Stimulated activated CD4-positive, alpha-beta T cell treated with anti-CD3 and anti-CD28 coated beads, Interleukin-4, amount 100 ng/mL, for 24 hours (primary cell): Measurements from ENCODE around the gene SHTN1.

ENCODE experiments used
- DNase-seq: peaks from one replicate; pipeline ENCODE4 v3.0.0-alpha.2; 2020

SHTN1 gene

GRCh38 chr10:116912162-116912561, 92.8 kb downstream of the SHTN1 start:
- DNase-seq, result no peak

- no peak for DNase-seq
Observed at GRCh38 chr10:116910910-116911309, 94.1 kb downstream of the SHTN1 start.

GRCh38 chr10:116909307-116909706, 95.7 kb downstream of the SHTN1 start:
- DNase-seq, result no peak

DNA sequence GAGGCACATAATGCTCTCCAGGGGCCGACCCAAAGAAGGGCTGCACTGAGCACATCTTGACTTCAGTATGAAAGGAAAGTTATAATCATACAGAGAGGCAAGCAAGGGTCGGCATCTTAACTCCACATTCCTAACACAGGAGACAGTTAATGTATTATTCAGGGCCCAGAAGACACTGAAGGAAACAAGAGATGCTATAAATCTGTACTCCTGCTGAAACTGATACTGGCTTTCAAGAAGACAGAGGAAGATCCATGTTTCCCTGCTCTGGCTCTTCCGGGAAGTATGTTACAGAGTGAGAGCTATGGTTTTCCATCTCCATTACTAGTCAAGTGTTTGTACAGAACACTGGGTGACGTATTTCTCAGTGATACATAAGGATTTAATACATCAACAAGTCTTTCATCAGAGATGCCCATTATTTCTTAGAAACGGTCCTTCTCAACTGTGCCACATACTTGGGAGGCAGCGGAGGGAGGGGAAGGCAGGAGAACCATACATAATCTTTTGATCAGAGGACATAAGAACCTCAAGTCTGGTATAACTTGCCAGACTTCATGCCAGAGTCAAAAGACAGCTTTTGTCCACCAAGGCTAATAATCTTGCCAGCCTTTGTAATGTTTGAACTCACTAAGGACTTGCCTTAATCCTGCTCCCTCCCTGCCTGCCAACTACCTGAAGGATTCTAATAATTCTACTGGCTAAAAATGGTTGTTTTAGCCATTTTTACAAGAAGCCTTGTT, 97.6 kb downstream of the SHTN1 start:
- DNase-seq, result no peak

DNA sequence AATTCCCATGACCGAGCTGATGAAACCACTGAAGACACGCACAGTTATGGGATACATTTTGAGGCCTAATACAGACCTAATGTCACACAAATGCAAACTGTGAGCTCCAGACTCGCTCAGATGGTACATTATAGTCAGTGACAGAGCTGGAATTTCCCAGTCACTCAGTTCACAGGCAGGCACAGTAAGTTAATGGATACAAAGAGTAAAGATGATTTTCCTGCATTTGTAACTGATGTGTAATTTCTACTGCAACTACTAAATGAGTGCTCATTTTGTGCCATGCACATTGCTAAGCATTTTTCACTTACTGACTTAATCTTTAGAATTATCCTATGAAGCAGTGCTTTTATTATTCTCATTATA, 99.2 kb downstream of the SHTN1 start:
- no peak for DNase-seq

DNA sequence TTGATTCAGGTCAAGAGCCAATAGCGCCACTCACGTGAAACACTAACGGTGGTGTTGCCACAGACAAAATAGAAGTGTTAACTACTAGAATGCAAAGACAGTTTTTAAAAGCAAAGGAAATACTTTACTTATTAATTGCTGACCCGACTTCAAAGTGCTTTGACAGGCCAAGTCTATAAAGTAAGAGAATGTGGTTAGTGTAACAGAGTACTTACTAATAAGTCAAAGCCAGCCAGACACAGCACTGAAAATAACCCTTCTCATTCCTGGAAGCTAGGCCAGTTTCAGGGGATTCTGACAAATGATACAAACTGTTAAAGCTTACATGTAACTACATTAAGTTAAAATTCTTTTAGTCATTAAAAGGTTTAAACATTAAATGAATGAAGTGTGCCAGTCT, 105.4 kb downstream of the SHTN1 start:
- DNase-seq, result no peak

GRCh38 chr10:116893686-116894037, 111.3 kb downstream of the SHTN1 start:
- DNase-seq, result no peak

DNA sequence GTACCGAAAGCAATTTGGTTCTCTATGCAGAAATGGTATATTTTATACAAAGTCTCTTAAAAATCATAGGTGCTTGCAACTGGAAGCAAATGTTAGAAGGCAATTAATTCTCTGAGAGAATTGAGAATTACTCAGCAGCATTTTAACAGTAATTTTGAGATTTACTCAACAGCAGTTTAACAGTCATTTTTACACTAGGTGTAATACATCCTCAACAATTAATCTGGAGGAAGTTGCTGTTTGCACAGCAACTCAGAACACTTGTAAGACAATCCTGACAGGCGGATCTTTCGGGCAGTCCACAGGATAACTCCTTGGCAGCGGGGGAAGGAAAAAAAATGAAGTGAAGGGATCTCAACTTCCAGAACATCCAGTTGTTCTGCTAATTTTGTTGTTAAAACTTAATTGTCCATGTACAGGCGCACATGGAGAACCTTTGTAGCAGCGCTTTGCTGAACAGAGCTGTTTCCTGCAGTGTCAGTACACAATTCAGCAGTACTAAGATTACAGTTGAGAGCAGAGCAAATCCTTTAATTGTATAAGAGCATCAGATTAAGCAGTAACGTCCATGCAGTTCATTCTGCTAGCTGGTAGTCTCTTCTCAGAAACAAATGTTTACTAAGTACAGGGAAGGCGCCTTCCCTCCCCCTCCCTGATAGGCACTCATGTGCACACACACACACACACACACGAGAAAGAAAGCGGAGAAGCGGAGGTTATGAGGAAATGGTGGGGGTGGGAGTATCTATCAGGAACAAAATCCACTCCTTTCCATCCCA, 111.9 kb downstream of the SHTN1 start:
- no peak for DNase-seq

DNA sequence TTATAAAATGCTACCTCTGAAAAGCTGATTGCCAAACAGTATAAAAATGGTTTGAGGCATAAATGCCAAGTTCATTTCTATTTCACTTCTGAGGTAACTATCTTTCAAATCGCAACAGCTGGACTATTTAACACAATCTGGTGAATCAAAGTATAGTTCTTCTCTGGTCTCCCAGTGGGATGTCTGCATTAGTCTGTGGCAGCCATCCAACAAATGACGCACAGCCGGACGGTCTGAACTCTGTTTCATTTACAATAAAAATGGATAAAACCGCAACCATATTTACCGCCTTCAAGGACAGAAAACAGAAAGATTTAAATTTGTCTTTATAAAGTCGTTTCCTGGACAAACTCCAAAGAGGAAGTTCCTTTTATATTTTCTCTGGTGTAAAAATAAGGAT, 113.8 kb downstream of the SHTN1 start:
- DNase-seq, result no peak

GRCh38 chr10:116889066-116889465, 115.9 kb downstream of the SHTN1 start:
- DNase-seq, result no peak

- no peak for DNase-seq
Observed at GRCh38 chr10:116888380-116889055, 116.5 kb downstream of the SHTN1 start.

- no peak for DNase-seq
Observed at GRCh38 chr10:116886772-116887171, 118.2 kb downstream of the SHTN1 start.

GRCh38 chr10:116882639-116883038, 122.3 kb downstream of the SHTN1 start:
- no peak for DNase-seq

DNA sequence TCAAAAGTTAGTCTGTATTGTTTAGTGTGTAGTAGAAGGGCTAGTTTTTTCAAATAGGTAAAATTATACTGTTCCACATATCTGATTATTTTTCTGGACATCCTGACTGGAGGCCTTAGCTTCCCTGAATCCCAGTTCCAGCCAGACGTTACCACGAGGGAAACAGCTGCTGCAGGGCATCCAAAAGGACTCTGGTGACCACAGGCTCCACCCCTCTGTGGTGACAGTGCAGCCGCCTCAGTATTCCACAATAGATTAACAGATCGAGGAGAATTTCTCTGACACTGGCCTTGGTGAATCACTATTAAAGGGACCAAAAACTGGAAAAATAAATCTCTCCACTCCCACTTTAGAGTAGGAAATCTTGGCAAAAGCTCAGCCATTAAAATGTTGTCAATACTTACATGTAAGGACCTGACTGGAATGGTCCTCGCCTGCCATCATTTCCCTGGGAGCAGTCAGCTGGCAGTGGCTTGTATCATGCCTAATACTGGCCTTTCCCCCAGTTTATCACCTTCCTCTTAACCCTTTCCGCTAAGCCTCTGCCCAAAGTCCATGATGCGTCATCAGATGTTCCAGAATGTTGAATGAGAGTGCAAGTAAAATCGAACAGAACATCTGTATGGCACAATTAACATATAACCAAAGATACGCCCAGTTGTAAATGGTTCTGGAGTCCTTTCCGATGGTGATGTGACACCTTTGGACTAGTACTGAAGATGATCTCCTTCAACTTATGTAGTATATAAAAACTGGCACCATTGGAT, 124.1 kb downstream of the SHTN1 start:
- DNase-seq, result no peak

DNA sequence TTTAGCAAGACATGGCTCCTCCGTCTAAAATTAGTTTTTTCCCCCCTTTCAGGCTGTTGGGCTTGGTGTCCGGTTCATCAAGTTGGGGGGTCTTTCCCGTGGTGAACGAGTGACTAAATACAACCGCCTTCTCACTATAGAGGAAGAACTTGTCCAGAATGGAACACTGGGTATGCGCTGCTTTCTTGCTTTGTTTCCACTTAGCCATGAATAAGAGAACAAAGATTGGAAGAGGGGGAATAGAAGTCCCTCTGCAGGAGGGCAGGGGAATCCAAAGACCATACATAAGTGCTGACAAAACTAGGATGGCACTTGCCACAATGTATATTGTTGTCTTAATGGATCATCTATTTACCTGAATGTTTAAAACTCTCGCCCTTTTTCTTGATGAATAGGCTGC, 125.2 kb downstream of the SHTN1 start:
- no peak for DNase-seq

- no peak for DNase-seq
Observed at GRCh38 chr10:116878123-116878522, 126.9 kb downstream of the SHTN1 start.

GRCh38 chr10:116877391-116877790, 127.6 kb downstream of the SHTN1 start:
- no peak for DNase-seq

DNA sequence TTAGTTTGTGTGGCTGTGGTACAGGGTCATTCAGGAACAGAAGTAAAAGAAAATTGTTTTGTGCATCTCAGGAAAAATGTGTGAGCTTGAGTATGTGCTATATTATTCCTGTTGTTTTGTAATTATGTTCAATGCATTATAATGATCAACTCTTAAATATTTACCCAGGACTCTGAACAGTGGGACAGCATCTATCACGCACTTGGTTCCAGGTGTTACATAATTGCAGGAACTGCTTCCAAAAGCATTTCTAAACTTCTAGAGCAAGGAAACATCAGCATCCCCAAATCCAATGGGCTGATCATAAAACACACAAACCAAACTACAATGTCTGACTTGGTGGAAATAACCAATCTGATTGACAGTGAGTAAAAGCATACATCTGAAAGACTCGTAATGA, 129.1 kb downstream of the SHTN1 start:
- DNase-seq, result no peak

DNA sequence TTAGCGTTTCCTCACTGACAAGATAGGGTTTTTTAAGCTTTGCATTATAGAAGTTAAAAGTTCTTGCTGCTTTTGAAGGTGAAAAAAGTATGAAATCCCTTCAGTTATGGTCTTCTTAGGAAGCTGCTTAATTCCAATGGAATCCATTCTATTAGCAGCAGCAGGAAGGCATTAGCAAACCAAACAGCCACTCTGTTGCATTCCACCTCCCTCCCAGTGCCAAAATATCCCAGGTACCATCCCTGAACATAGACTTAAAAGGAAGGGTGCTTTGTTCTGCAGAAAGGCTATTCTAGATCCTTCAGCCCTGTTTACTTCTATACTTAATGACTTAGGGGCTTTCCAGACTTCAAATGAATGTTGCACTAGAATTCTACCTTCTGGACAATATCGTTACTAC, 131.9 kb downstream of the SHTN1 start:
- no peak for DNase-seq

DNA sequence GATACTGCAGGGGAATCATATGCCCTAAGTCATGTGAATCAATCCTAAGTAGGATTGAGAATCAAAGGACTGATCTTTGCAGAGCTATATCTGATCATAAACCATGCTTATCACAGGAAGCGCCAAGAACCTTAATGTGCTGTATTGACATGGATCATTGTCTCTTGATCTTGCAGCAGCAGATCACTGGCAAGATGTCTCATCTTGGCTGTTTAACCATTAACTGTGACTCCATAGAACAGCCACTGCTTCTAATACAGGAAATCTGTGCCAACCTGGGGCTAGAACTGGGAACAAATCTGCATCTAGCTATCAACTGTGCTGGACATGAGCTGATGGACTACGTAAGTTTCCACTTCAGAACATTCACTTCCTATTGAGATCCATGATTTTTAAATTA, 134.0 kb downstream of the SHTN1 start:
- DNase-seq, result no peak

DNA sequence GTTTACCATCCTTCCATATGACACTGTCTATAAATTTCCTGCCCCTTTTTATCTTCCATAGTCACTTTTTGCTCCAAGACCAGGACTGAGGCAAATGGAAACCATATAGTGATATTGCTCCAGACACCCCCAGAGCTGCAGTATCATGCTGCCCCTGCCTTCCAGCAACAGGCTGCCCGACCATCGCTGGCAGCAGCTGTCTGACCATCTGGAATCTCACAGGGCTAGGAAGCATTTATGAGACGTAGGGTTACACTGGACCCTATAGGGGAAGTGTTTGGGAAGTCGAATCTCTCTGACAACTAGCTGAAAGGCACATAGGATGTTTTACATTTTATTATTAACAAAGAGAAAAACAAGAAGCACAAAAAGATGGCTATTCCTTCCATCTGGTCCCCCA, 136.3 kb downstream of the SHTN1 start:
- no peak for DNase-seq

DNA sequence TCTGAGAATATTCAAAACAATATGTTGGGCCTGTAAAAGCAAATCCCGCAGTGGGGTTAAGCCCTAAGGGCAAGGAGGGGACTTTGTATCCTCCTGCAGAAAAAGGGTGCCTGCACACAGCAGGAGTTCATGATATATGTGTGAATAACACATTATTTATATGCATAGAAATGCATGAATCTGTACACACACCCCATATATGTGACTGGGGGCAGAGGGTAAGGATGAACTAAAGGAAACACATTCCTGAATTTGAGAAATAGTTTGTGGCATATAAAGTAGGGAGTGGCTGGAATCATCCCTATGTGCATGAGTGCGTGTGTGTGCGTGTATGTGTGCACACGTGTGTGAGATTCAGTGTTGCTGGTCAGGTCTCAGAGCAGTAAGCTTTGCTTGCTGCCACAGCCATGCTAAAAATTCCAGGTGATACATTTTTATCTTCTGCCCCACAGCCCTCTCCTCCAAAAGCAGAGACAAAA, 136.8 kb downstream of the SHTN1 start:
- no peak for DNase-seq

- DNase-seq, result no peak
Observed at GRCh38 chr10:116866987-116867595, 137.9 kb downstream of the SHTN1 start.
